Activated CD4-positive, alpha-beta T cell treated with anti-CD3 and anti-CD28 coated beads for 36 hours (primary cell): ENCODE results near the gene ARHGDIB. TPM values are rescaled to one million over a fixed set of nuclear protein-coding genes. Genes with fewer than 3 reads are reported as not detected.

Source experiments
- ATAC-seq: fragments of 200-7000 bp; cut with Tn5 transposase; one replicate; pipeline ENCODE4 v1.10.0; 2021; ENCODE audit warnings: mild to moderate bottlenecking, moderate library complexity
- CTCF ChIA-PET: fragments of 350-600 bp; sonication (Branson Sonifier 250); formaldehyde crosslinking; loops from one replicate; lab custom pipeline; 2021; ENCODE audit warnings: antibody characterized with exemption; lab: Charles Lee
- POLR2A ChIA-PET: fragments of 350-600 bp; sonication (Branson Sonifier 250); formaldehyde crosslinking; loops from one replicate; lab custom pipeline; 2021; ENCODE audit warnings: antibody characterized with exemption, inconsistent platforms; lab: Charles Lee
- DNase-seq: peaks from one replicate; pipeline ENCODE4 v3.0.0-alpha.2; 2020
- H3K27ac Mint-ChIP-seq: one replicate; pipeline ENCODE4 v1.8.0; 2021; ENCODE audit warnings: mixed read lengths
- H3K27me3 Mint-ChIP-seq: one replicate; pipeline ENCODE4 v1.8.0; 2021; ENCODE audit warnings: mixed read lengths
- H3K36me3 Mint-ChIP-seq: one replicate; pipeline ENCODE4 v1.8.0; 2021; ENCODE audit warnings: low read depth, mixed read lengths
- H3K4me1 Mint-ChIP-seq: one replicate; pipeline ENCODE4 v1.8.0; 2021; ENCODE audit warnings: mixed read lengths
- H3K4me3 Mint-ChIP-seq: one replicate; pipeline ENCODE4 v1.8.0; 2021; ENCODE audit warnings: mild to moderate bottlenecking, moderate library complexity, mixed read lengths
- H3K9me3 Mint-ChIP-seq: one replicate; pipeline ENCODE4 v1.8.0; 2021; ENCODE audit warnings: low read depth, mixed read lengths
- intact Hi-C, 2 experiments: fragments of 100-400 bp; cut with DNase I in 1 of 2; cut with micrococcal nuclease in 1 of 2; formaldehyde crosslinking; loops; one replicate each; pipeline versions ENCODE4 v1.14.2 to v1.15.1; 2022 to 2024; cut with DNase I, micrococcal nuclease
- total RNA-seq, 2 experiments: library from RNA; stranded (reverse); gene quantifications; one replicate each; pipeline ENCODE4 v1.2.3, GENCODE V29; 2021

Gene ARHGDIB
- total RNA-seq, 2 experiments from 2014 or later, result 596 to 912 TPM

DNA sequence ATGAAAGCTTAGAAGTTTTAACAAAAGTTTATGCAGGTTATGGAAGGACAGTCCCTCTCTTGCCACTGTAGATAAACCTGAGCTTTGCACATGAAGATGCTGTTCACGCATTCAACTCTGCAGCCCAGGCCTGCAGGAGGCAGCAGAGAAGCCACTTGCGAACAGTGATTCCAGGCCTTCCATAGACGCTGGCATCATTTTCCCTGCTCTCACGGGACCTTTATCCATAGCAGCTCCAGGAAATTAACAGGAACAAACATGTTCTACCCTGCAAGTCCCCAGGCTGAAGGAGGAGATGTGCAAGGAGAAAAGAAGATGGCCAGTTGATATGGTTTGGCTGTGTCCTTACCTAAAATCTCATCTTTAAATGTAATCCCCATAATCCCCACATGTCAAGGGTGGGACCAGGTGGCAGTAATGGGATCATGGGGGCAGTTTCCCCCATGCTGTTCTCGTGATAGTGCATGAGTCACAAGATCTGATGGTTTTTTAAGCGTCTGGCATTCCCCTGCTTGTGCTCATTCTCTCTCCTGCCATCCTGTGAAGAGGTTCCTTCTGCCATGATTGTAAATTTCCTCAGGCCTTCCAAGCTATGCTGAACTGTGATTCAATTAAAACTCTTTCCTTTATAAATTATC is 25.1 kb downstream of the ARHGDIB start:
- Mint-ChIP-seq H3K36me3 (peaks cover 50% of the 10 kb centered on the region), H3K27me3 (no peaks in the 10 kb centered on the region), H3K4me1 (peaks cover 30% of the 10 kb centered on the region), H3K9me3 (peaks cover 3% of the 10 kb centered on the region), H3K4me3 (no peak overlapping the region), H3K27ac (no peak overlapping the region)
- DNase-seq (no peak), ATAC-seq (peak; percentile 34)
- ChIA-PET CTCF (interaction anchor here (0.7 to 2.9 kb wide), 11 partner anchors 9 to 1317 kb away, joined by 3 to 20 read pairs (median 3); no protein-coding TSS in a partner anchor), POLR2A (no interaction called here)
- intact Hi-C loops, result loop anchor here (2.0 to 5.0 kb wide), 2 partner anchors 58 to 61 kb away; no protein-coding TSS in a partner anchor

DNA sequence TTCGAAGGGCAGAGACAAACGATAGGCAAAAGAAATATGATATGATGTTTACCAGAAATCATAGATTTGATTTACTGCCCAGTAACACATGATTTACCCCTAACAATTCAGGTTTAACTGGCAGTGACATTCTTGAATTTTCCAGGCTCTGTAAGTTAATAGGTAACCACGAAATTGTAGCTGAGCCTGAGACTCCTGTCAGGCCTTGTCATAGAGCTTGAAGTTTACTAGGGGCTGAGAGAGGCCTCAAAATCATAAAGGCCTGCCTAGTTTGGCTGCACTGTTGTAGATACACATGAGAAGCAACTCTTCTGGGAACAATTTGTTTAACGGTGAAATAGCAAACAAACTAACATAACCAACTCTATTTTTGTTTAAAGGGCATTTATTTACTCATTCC is 26.4 kb downstream of the ARHGDIB start:
- ATAC-seq, result no peak
- Mint-ChIP-seq H3K36me3 (peaks cover 42% of the 10 kb centered on the region), H3K4me3 (no peak overlapping the region), H3K4me1 (peaks cover 28% of the 10 kb centered on the region), H3K27me3 (no peaks in the 10 kb centered on the region), H3K9me3 (peaks cover 3% of the 10 kb centered on the region), H3K27ac (no peak overlapping the region)
- intact Hi-C loops, result loop anchor here in 1 of 2 experiments (5.0 kb wide), 1 partner anchor 62 kb away; no protein-coding TSS in a partner anchor
- POLR2A ChIA-PET, result interaction anchor here (0.6 kb wide), 1 partner anchor 523 kb away, joined by 4 read pairs; no protein-coding TSS in a partner anchor
- CTCF ChIA-PET, result interaction anchor here (1.1 to 1.4 kb wide), 3 partner anchors 10 to 30 kb away, joined by 3 to 4 read pairs (median 3); no protein-coding TSS in a partner anchor
- no peak for DNase-seq

DNA sequence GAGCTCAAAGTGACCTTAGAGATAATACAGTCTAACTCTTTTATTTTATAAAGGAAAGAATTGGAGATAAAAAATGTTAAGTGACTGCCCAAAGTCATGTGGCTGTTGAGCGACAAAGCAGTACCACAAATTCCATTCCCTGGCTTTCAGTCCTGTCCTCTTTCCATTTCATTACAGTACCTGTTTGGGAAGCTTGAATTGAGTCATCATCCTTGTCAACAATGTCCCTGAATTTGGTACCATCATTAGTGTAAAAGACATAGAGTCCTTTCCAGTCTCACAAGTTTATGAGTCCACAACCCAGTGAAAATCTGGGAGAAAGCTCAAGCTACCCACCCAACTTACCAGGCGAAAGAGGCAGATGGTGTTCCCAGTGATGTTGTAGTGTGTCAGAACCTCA is 26.9 kb downstream of the ARHGDIB start:
- DNase-seq (no peak), ATAC-seq (no peak)
- peaks cover 38% of the 10 kb centered on the region for H3K36me3 Mint-ChIP-seq
- CTCF ChIA-PET, result interaction anchor here (0.6 to 1.4 kb wide), 7 partner anchors 11 to 67 kb away, joined by 3 to 4 read pairs (median 3); no protein-coding TSS in a partner anchor
- intact Hi-C loops, result no loop called here
- peaks cover 3% of the 10 kb centered on the region for H3K9me3 Mint-ChIP-seq
- H3K27ac Mint-ChIP-seq, result no peak overlapping the region
- H3K4me3 Mint-ChIP-seq, result no peak overlapping the region
- H3K27me3 Mint-ChIP-seq, result no peaks in the 10 kb centered on the region
- peaks cover 23% of the 10 kb centered on the region for H3K4me1 Mint-ChIP-seq
- POLR2A ChIA-PET, result no interaction called here

- ATAC-seq, result no peak
- intact Hi-C loops, result no loop called here
- H3K36me3 Mint-ChIP-seq, result peaks cover 26% of the 10 kb centered on the region
Measured at GRCh38 chr12:14931791-14932560, 29.4 kb downstream of the ARHGDIB start.

DNA sequence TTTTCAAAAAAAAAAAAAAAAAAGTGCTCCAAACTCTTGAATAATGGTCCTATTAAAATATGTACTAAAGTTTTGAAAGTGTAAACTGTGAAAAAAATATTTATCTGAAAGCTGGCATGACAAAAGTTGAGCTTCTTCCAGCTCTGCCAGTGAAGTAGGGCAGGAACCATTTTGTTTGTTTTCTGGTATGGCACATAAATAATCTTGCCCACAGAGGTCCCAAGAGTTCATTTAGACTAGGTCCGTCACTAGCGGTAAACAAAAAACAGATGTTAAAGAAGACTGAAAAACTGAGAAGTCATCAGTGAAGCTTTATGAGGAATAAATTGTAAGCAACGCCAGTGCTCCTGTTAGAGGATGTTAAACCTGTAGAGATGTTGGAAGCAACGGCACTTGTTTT is 30.0 kb downstream of the ARHGDIB start:
- intact Hi-C loops, result no loop called here
- Mint-ChIP-seq H3K9me3 (no peaks in the 10 kb centered on the region), H3K36me3 (peaks cover 25% of the 10 kb centered on the region), H3K27ac (no peak overlapping the region), H3K27me3 (no peaks in the 10 kb centered on the region), H3K4me1 (peaks cover 3% of the 10 kb centered on the region), H3K4me3 (no peak overlapping the region)
- ChIA-PET CTCF (interaction anchor here (0.6 to 0.9 kb wide), 5 partner anchors 21 to 932 kb away, joined by 3 to 6 read pairs (median 4); no protein-coding TSS in a partner anchor), POLR2A (no interaction called here)
- ATAC-seq (no peak), DNase-seq (no peak)

More at GRCh38 chr12:14931791-14932560, 29.4 kb downstream of the ARHGDIB start:
- Mint-ChIP-seq H3K4me1 (peaks cover 5% of the 10 kb centered on the region), H3K4me3 (no peak overlapping the region), H3K27me3 (no peaks in the 10 kb centered on the region), H3K27ac (no peak overlapping the region), H3K9me3 (no peaks in the 10 kb centered on the region)
- POLR2A ChIA-PET, result no interaction called here
- no peak for DNase-seq
- CTCF ChIA-PET, result interaction anchor here (0.6 to 0.9 kb wide), 5 partner anchors 21 to 932 kb away, joined by 3 to 6 read pairs (median 4); no protein-coding TSS in a partner anchor

GRCh38 chr12:14930299-14930698 is 31.1 kb downstream of the ARHGDIB start:
- H3K9me3 Mint-ChIP-seq, result no peaks in the 10 kb centered on the region
- H3K4me1 Mint-ChIP-seq, result peaks cover 3% of the 10 kb centered on the region
- ChIA-PET POLR2A (no interaction called here), CTCF (no interaction called here)
- DNase-seq (no peak), ATAC-seq (no peak)
- H3K27ac Mint-ChIP-seq, result no peak overlapping the region
- H3K4me3 Mint-ChIP-seq, result no peak overlapping the region
- no peaks in the 10 kb centered on the region for H3K27me3 Mint-ChIP-seq
- peaks cover 25% of the 10 kb centered on the region for H3K36me3 Mint-ChIP-seq
- intact Hi-C loops, result no loop called here

DNA sequence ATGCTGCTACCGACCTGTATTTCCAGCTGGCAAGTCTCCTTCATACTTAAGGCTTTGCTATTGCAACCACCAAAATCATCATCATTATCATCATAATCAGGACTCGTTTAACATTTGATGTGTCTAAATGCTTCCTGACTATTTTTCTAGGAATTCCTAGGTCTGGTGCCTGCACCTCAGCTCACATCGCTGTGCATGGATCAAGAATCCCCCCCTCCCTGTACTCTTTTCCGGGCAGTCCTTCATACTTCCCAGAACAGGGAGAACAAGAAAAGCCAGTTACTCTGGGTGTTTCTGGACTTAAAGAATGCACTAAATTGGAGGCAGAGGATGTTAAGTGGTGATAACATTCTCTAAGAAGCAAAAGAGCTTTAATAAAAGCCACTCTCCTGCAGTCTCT is 32.5 kb downstream of the ARHGDIB start:
- POLR2A ChIA-PET, result no interaction called here
- Mint-ChIP-seq H3K4me3 (no peak overlapping the region), H3K36me3 (peaks cover 23% of the 10 kb centered on the region)

GRCh38 chr12:14927267-14927666 is 34.1 kb downstream of the ARHGDIB start:
- no peak overlapping the region for H3K27ac Mint-ChIP-seq
- no peak for ATAC-seq
- intact Hi-C loops, result no loop called here
- H3K27me3 Mint-ChIP-seq, result no peaks in the 10 kb centered on the region
- no peak overlapping the region for H3K4me3 Mint-ChIP-seq
- H3K4me1 Mint-ChIP-seq, result peaks cover 3% of the 10 kb centered on the region
- POLR2A ChIA-PET, result interaction anchor here (0.9 kb wide), 1 partner anchor 157 kb away, joined by 3 read pairs; no protein-coding TSS in a partner anchor
- peaks cover 20% of the 10 kb centered on the region for H3K36me3 Mint-ChIP-seq
- CTCF ChIA-PET, result interaction anchor here (0.7 to 1.1 kb wide), 4 partner anchors 10 to 124 kb away, joined by 3 to 4 read pairs (median 4); partner anchors contain the start of genes C12orf60 and WBP11
- no peaks in the 10 kb centered on the region for H3K9me3 Mint-ChIP-seq
- no peak for DNase-seq

More for the DNA sequence above, 32.5 kb downstream of the ARHGDIB start:
- ATAC-seq, result no peak
- intact Hi-C loops, result no loop called here
- DNase-seq, result no peak
- peaks cover 3% of the 10 kb centered on the region for H3K4me1 Mint-ChIP-seq
- H3K27ac Mint-ChIP-seq, result no peak overlapping the region
- no peaks in the 10 kb centered on the region for H3K27me3 Mint-ChIP-seq
- no peaks in the 10 kb centered on the region for H3K9me3 Mint-ChIP-seq
- CTCF ChIA-PET, result interaction anchor here (0.9 to 1.1 kb wide), 2 partner anchors 136 to 293 kb away, joined by 4 to 5 read pairs; no protein-coding TSS in a partner anchor

DNA sequence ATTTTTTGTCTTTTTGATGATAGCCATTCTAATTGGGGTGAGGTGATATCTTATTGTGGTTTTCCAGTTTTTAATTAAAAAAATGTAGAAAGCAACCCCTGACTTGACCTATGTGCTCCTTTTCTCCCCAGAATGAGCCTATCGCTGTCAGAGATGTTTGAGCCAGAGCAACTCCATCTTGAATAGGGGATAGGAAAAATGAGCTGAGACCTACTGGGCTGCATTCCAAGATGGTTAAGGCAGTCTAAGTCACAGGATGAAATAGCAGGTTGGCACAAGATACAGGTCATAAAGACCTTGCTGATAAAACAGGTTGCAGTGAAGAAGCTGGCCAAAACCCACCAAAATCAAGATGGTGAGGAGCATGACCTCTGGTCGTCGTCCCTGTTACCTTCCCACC is 36.9 kb downstream of the ARHGDIB start:
- H3K9me3 Mint-ChIP-seq, result no peaks in the 10 kb centered on the region
- CTCF ChIA-PET, result no interaction called here
- no peak overlapping the region for H3K4me3 Mint-ChIP-seq
- no peaks in the 10 kb centered on the region for H3K27me3 Mint-ChIP-seq
- H3K27ac Mint-ChIP-seq, result no peak overlapping the region
- H3K4me1 Mint-ChIP-seq, result peaks cover 19% of the 10 kb centered on the region
- no peak for ATAC-seq
- no peak for DNase-seq
- POLR2A ChIA-PET, result no interaction called here
- intact Hi-C loops, result no loop called here
- peaks cover 15% of the 10 kb centered on the region for H3K36me3 Mint-ChIP-seq

DNA sequence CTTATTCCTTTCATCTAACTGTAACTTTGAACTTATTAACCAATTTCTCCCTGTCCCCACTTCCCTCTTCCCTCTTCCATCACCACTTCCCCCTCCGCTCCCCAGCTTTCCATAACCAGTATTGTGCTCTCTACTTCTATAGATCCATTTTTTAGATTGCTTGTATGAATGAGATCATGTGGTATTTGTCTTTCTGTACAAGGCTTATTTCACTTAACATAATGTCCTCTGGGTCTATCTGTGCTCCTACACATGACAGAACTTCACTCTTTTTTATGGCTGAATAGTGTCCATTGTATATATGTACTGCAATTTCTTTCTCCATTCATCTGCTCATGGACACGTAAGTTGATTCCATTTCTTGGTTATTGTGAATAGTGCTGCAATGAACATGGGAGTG is 37.5 kb downstream of the ARHGDIB start:
- H3K4me3 Mint-ChIP-seq, result no peak overlapping the region
- no peaks in the 10 kb centered on the region for H3K9me3 Mint-ChIP-seq
- H3K36me3 Mint-ChIP-seq, result peaks cover 19% of the 10 kb centered on the region
- ATAC-seq, result no peak
- peaks cover 19% of the 10 kb centered on the region for H3K4me1 Mint-ChIP-seq
- no peaks in the 10 kb centered on the region for H3K27me3 Mint-ChIP-seq
- POLR2A ChIA-PET, result no interaction called here
- CTCF ChIA-PET, result no interaction called here
- H3K27ac Mint-ChIP-seq, result no peak overlapping the region
- intact Hi-C loops, result no loop called here
- DNase-seq, result no peak

DNA sequence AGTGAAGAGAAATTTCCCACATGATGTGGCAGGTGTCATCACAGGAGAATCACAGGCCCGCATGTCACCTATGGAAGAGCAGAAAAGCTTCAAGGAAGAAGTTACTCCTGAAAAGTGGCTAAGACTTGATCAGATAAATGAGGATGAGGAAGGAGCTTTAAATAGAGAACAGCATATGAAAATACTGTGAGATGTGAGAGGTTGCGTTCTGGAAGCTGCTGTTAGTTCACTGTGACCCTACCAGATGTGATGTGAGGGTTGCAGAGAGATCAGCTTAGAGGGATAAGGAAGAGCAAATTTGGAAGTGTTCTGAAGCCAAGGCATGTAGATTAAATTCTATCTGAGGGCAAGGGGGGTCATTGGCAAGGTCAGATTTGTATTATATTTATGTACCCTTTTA is 40.2 kb downstream of the ARHGDIB start:
- POLR2A ChIA-PET, result interaction anchor here (0.6 kb wide), 1 partner anchor 151 kb away, joined by 3 read pairs; no protein-coding TSS in a partner anchor
- peak overlapping the region; percentile 3 for H3K27ac Mint-ChIP-seq
- ATAC-seq (no peak), DNase-seq (no peak)
- H3K4me3 Mint-ChIP-seq, result no peak overlapping the region
- intact Hi-C loops, result no loop called here
- H3K9me3 Mint-ChIP-seq, result no peaks in the 10 kb centered on the region
- CTCF ChIA-PET, result interaction anchor here (0.7 to 1.9 kb wide), 5 partner anchors 11 to 300 kb away, joined by 3 to 8 read pairs (median 3); partner anchors contain the start of gene RERG
- peaks cover 27% of the 10 kb centered on the region for H3K36me3 Mint-ChIP-seq
- peaks cover 16% of the 10 kb centered on the region for H3K4me1 Mint-ChIP-seq
- no peaks in the 10 kb centered on the region for H3K27me3 Mint-ChIP-seq
